Measurements from ENCODE around the gene COQ8B. TPM values are rescaled to one million over a fixed set of nuclear protein-coding genes. Genes with fewer than 3 reads are reported as not detected.
A peak's percentile ranks its signal among the peaks of the same experiment; 100 is the strongest.

The COQ8B gene
- total RNA-seq, 1 donor from 2014 or later = 38.5 TPM

DNA sequence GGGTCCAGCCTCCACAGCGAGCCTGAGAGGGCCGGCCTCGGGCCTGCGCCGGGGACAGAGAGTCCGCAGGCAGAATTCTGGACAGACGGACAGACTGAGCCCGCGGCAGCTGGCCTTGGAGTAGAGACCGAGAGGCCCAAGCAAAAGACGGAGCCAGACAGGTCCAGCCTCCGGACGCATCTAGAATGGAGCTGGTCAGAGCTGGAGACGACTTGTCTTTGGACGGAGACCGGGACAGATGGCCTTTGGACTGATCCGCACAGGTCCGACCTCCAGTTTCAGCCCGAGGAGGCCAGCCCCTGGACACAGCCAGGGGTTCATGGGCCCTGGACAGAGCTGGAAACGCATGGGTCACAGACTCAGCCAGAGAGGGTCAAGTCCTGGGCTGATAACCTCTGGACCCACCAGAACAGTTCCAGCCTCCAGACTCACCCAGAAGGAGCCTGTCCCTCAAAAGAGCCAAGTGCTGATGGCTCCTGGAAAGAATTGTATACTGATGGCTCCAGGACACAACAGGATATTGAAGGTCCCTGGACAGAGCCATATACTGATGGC, 716 bp upstream of the COQ8B start:
- ChIA-PET POLR2A (interaction anchor here (1.0 to 2.4 kb wide), 16 partner anchors 25 to 546 kb away, joined by 3 to 53 read pairs (median 6); partner anchors contain the start of genes ACTMAP, EGLN2, HNRNPUL1 and NUMBL), CTCF (interaction anchor here (1.2 to 1.8 kb wide), 3 partner anchors 54 to 103 kb away, joined by 3 to 8 read pairs (median 4); no protein-coding TSS in a partner anchor)
- peak overlapping the region; percentile 88 for H3K4me3 Mint-ChIP-seq
- no peaks in the 10 kb centered on the region for H3K27me3 Mint-ChIP-seq
- TF ChIP-seq, protein P1, sequence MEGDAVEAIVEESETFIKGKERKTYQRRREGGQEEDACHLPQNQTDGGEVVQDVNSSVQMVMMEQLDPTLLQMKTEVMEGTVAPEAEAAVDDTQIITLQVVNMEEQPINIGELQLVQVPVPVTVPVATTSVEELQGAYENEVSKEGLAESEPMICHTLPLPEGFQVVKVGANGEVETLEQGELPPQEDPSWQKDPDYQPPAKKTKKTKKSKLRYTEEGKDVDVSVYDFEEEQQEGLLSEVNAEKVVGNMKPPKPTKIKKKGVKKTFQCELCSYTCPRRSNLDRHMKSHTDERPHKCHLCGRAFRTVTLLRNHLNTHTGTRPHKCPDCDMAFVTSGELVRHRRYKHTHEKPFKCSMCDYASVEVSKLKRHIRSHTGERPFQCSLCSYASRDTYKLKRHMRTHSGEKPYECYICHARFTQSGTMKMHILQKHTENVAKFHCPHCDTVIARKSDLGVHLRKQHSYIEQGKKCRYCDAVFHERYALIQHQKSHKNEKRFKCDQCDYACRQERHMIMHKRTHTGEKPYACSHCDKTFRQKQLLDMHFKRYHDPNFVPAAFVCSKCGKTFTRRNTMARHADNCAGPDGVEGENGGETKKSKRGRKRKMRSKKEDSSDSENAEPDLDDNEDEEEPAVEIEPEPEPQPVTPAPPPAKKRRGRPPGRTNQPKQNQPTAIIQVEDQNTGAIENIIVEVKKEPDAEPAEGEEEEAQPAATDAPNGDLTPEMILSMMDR (IDR thresholded peaks at IDR 0.05) = no peak
- peaks cover 34% of the 10 kb centered on the region for H3K36me3 Mint-ChIP-seq (ENCODE audit: low read depth)
- DNase-seq (no peak), ATAC-seq (ENCODE audit: low read depth) (no peak)
- no peaks in the 10 kb centered on the region for H3K9me3 Mint-ChIP-seq
- intact Hi-C loops (cut with micrococcal nuclease) = loop anchor here (5.0 to 10.0 kb wide), 3 partner anchors 35 to 635 kb away; partner anchors contain the start of gene TGFB1
- peaks cover 69% of the 10 kb centered on the region for H3K4me1 Mint-ChIP-seq
- peak overlapping the region; percentile 66 for H3K27ac Mint-ChIP-seq

- Mint-ChIP-seq H3K9me3 (no peaks in the 10 kb centered on the region), H3K4me1 (peaks cover 62% of the 10 kb centered on the region), H3K27me3 (no peaks in the 10 kb centered on the region), H3K36me3 (ENCODE audit: low read depth) (peaks cover 36% of the 10 kb centered on the region), H3K27ac (peak overlapping the region; percentile 95), H3K4me3 (peak overlapping the region; percentile 90)
- ATAC-seq (ENCODE audit: low read depth) = no peak
- intact Hi-C loops (cut with micrococcal nuclease) = loop anchor here (1.0 to 10.0 kb wide), 8 partner anchors 26 to 636 kb away; partner anchors contain the start of genes ACTMAP, NUMBL and TGFB1
- POLR2A ChIA-PET = interaction anchor here (0.6 to 2.4 kb wide), 16 partner anchors 25 to 548 kb away, joined by 3 to 53 read pairs (median 8); partner anchors contain the start of genes ACTMAP, EGLN2, HNRNPUL1 and NUMBL
- TF ChIP-seq, protein P1 (IDR thresholded peaks at IDR 0.05) = no peak
- CTCF ChIA-PET = interaction anchor here (1.0 to 1.8 kb wide), 4 partner anchors 53 to 96 kb away, joined by 3 to 8 read pairs (median 4); no protein-coding TSS in a partner anchor
- DNase-seq = peak; percentile 26
These were observed 630 bp downstream of the COQ8B start for GRCh38 chr19:40716031-40716481.

DNA sequence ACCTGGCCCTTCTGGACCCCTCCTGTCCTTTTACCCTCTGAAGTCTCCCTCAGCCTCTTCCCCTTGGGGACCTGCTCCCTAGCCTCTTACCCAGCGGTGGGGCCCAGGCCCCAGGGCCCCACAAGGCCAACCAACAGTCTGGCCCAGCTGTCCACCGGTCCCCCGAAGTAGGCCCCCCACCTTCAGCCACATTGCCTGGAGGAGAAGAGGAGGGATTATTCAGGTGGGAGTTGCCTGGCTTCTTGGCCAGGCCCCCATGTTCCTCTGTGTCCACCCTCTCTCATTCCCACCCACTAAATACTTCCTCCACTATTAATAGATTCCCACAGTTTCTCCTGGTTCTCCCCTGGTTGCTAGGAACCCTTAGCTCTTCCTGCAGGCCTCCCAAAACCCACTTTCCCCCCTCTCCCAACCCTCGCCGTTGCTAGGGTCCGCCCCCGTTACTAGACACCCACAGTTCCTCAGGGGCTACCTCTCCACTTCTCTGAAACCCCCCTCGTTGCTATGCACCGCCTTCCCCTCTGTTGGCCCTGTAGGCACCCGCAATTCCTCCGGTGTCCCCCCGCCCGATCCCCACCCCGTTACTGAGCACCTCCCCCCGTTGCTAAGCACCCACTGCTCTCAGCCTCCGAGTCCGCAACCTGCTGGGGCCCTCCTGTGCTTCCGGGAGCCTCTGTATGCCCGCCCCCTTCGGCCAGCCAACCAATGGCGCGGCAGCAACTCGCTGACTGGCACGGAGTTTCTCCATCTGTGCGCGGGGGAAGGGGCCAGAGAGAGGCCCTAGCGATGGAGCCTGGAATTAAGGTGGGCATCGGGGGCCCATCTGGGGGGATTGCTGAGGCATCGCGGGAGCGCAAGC, 2.0 kb downstream of the COQ8B start:
- CTCF ChIA-PET = no interaction called here
- ATAC-seq (ENCODE audit: low read depth) (peak; percentile 70), DNase-seq (peak; percentile 90)
- Mint-ChIP-seq H3K27ac (peak overlapping the region; percentile 95), H3K9me3 (no peaks in the 10 kb centered on the region), H3K36me3 (ENCODE audit: low read depth) (peaks cover 34% of the 10 kb centered on the region), H3K27me3 (no peaks in the 10 kb centered on the region), H3K4me1 (peaks cover 51% of the 10 kb centered on the region), H3K4me3 (peak overlapping the region; percentile 90)
- POLR2A ChIA-PET = interaction anchor here (1.2 kb wide), 1 partner anchor 64 kb away, joined by 7 read pairs; no protein-coding TSS in a partner anchor
- intact Hi-C loops (cut with micrococcal nuclease) = loop anchor here (1.0 to 10.0 kb wide), 5 partner anchors 32 to 638 kb away; partner anchors contain the start of genes C19orf47, PLD3 and TGFB1
- TF ChIP-seq, protein P1 (IDR thresholded peaks at IDR 0.05) = no peak

DNA sequence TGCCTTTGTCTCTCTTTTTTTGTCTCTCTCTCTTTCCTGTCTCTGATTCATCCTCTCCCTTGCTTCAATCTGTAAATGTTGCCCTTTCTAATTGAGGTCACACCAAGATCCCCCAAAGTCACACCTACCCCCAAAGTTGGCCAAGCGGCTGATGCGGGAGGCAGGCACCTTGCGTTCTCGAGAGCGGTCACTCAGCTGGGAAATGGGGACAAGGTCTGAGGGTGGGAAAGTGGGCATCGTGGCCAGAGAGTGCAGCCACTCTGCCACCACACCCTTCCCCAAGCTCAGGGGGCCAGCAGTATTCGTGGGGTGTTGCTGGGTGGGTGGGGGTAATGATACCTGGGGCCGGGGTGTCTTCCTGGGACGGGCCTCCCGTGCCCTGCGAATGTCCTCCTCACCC, 2.7 kb downstream of the COQ8B start:
- POLR2A ChIA-PET = interaction anchor here (1.2 kb wide), 2 partner anchors 23 to 65 kb away, joined by 3 to 7 read pairs; no protein-coding TSS in a partner anchor
- TF ChIP-seq, protein P1 (IDR thresholded peaks at IDR 0.05) = no peak
- Mint-ChIP-seq H3K4me3 (peak overlapping the region; percentile 90), H3K4me1 (peaks cover 44% of the 10 kb centered on the region), H3K27me3 (no peaks in the 10 kb centered on the region), H3K36me3 (ENCODE audit: low read depth) (peaks cover 39% of the 10 kb centered on the region), H3K27ac (peak overlapping the region; percentile 46), H3K9me3 (no peaks in the 10 kb centered on the region)
- ATAC-seq (ENCODE audit: low read depth) = no peak
- intact Hi-C loops (cut with micrococcal nuclease) = loop anchor here (10.0 kb wide), 1 partner anchor 99 kb away; no protein-coding TSS in a partner anchor
- DNase-seq = no peak
- CTCF ChIA-PET = no interaction called here

All from activated B cell treated with CpG ODN at 0.5 μM for 24 hours (primary cell).